ENCODE results near the gene SYTL2.
A peak's percentile ranks its signal among the peaks of the same experiment; 100 is the strongest.
"Not testable (repeated sequence)": the region's sequence is repeated elsewhere in the genome, so short reads cannot be mapped to it uniquely, and the experiment has no call there.

The SYTL2 gene

GRCh38 chr11:85658180-85658579, 152.8 kb downstream of the SYTL2 start:
- no peak for DNase-seq

- no peak for DNase-seq
Observed at GRCh38 chr11:85656777-85657176, 154.2 kb downstream of the SYTL2 start.

GRCh38 chr11:85654343-85654742, 156.6 kb downstream of the SYTL2 start:
- DNase-seq: not testable (repeated sequence)

GRCh38 chr11:85652786-85653447, 158.0 kb downstream of the SYTL2 start:
- no peak for DNase-seq

- no peak for DNase-seq
Observed at GRCh38 chr11:85651118-85651517, 159.8 kb downstream of the SYTL2 start.

GRCh38 chr11:85647604-85648299, 163.2 kb downstream of the SYTL2 start, which contains the start of gene TMEM126A:
TSS of gene TMEM126A (plus strand) at chr11:85647967. CDS start at chr11:85650256, 2,289 bp downstream.
- DNase-seq: peak; percentile 30 to 95 (median 82)

- no peak for DNase-seq
Observed at GRCh38 chr11:85647078-85647477, 163.9 kb downstream of the SYTL2 start.
